ENCODE measurements around the gene ALDOA.

- no peak for TF ChIP-seq POLR2A (IDR thresholded peaks at IDR 0.05)
- TF ChIP-seq, protein P1, sequence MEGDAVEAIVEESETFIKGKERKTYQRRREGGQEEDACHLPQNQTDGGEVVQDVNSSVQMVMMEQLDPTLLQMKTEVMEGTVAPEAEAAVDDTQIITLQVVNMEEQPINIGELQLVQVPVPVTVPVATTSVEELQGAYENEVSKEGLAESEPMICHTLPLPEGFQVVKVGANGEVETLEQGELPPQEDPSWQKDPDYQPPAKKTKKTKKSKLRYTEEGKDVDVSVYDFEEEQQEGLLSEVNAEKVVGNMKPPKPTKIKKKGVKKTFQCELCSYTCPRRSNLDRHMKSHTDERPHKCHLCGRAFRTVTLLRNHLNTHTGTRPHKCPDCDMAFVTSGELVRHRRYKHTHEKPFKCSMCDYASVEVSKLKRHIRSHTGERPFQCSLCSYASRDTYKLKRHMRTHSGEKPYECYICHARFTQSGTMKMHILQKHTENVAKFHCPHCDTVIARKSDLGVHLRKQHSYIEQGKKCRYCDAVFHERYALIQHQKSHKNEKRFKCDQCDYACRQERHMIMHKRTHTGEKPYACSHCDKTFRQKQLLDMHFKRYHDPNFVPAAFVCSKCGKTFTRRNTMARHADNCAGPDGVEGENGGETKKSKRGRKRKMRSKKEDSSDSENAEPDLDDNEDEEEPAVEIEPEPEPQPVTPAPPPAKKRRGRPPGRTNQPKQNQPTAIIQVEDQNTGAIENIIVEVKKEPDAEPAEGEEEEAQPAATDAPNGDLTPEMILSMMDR (IDR thresholded peaks at IDR 0.05), result no peak
These were observed 25.2 kb downstream of the ALDOA start for GRCh38 chr16:30090610-30091331.

Data from Peyer's patch (tissue), 4 donors.